GM12878 (cell line): ENCODE measurements around the gene PLA2G6.

Experiments
- ASH2L ChIP-seq: fragments of 300-600, 200-600 bp; sonication (generic); IDR thresholded peaks from 2 replicates; pipeline ENCODE4 v1.6.1; 2017; ENCODE audit warnings: low read depth, mild to moderate bottlenecking, borderline replicate concordance
- HCFC1 ChIP-seq: fragments of 150-350 bp; IDR thresholded peaks from 2 replicates; pipeline ENCODE4 v1.6.1; 2014; ENCODE audit warnings: low read length
- RAD51 ChIP-seq: fragments of 450-650 bp; IDR thresholded peaks from 2 replicates; pipeline ENCODE4 v1.6.1; 2016; ENCODE audit warnings: moderate library complexity, mild to moderate bottlenecking, inconsistent platforms
- RFX5 ChIP-seq: IDR thresholded peaks from 2 replicates; pipeline ENCODE4 v1.6.1; 2011; ENCODE audit warnings: low read depth, low read length, improper control_type of control experiment

- TF ChIP-seq RFX5 (no peak), HCFC1 (no peak), RAD51 (no peak), ASH2L (no peak)
Measured at GRCh38 chr22:38201371-38201710, 19.7 kb upstream of the PLA2G6 start.
